ENCODE data around the gene ZNF500. TPM values are rescaled to one million over a fixed set of nuclear protein-coding genes. Genes with fewer than 3 reads are reported as not detected.

The ZNF500 gene
- total RNA-seq: 10 to 100 TPM in 1 of 6 donors, 1 to 10 TPM in 5; 5.5 to 10.0 (median 7.2) TPM
- polyA plus RNA-seq: 10 to 100 TPM in 1 of 2 donors, 1 to 10 TPM in 1; 6.5 to 14.1 TPM

GRCh38 chr16:4766875-4767628 is at the start of gene ZNF500:
ZNF500 (minus strand) TSS chr16:4767162; CDS start chr16:4765978, 1,184 bp downstream.
- TF ChIP-seq, protein P1, sequence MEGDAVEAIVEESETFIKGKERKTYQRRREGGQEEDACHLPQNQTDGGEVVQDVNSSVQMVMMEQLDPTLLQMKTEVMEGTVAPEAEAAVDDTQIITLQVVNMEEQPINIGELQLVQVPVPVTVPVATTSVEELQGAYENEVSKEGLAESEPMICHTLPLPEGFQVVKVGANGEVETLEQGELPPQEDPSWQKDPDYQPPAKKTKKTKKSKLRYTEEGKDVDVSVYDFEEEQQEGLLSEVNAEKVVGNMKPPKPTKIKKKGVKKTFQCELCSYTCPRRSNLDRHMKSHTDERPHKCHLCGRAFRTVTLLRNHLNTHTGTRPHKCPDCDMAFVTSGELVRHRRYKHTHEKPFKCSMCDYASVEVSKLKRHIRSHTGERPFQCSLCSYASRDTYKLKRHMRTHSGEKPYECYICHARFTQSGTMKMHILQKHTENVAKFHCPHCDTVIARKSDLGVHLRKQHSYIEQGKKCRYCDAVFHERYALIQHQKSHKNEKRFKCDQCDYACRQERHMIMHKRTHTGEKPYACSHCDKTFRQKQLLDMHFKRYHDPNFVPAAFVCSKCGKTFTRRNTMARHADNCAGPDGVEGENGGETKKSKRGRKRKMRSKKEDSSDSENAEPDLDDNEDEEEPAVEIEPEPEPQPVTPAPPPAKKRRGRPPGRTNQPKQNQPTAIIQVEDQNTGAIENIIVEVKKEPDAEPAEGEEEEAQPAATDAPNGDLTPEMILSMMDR (IDR thresholded peaks at IDR 0.05): no peak
- 2 to 3% methylated on average over 66 to 72 of the region's 72 CpGs for whole genome bisulfite sequencing, 2 donors
- ATAC-seq: peak; percentile 86 to 95 (median 92)
- Histone ChIP-seq H3K36me3 (peaks cover 0 to 9% (median 0%) of the 10 kb centered on the region in 3 donors), H3K9me3 (no peaks in the 10 kb centered on the region), H3K4me3 (peak within 1 kb of the TSS; percentile 73 to 99 (median 90)), H3K27me3 (no peaks in the 10 kb centered on the region), H3K27ac (peak within 1 kb of the TSS; percentile 72 to 89 (median 82)), H3K4me1 (peaks cover 0 to 18% (median 12%) of the 10 kb centered on the region in 3 donors)
- intact Hi-C loops (cut with DNase I): no loop called here
- FAIRE-seq: no peak
- DNase-seq: peak; percentile 97 to 99 (median 98)

DNA sequence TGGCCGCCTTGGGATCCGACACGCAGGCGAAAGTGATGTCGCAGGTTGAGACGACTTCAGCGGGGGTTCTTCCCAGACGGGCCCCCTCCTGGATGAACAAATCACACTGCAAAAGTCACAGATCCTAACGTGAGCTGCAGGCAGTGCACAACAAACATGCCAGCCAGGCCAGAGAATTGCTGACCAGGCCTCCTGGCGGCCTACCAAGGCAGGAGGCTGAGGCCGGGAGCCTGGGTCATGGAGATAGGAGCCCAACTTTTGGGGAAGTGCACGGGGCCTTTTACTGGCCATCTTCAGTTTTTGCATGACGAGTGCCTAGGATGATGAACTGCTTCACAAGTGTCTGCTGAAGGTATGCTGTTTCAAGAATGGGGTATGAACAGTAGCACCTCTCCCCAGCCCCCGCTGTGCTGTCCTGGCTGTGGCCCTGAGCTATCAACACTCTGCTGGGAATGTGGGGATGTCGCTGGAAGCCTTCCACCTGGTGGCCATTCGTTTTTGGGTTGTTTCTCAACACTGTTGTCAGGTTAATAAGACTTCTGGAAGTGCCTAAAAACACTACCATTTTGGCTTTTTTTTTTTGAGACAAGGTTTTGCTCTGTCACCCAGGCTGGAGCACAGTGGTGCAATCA is 47.7 kb upstream of the ZNF500 start:
- 84 to 86% methylated on average over 16 of the region's 16 CpGs for WGBS, 2 donors

GRCh38 chr16:4814046-4814445 is 47.1 kb upstream of the ZNF500 start:
- no peak overlapping the region for H3K4me3 ChIP-seq
- no peaks in the 10 kb centered on the region for H3K9me3 ChIP-seq
- DNase-seq (no peak), ATAC-seq (no peak), FAIRE-seq (no peak)
- intact Hi-C loops (cut with DNase I): no loop called here
- peaks cover 4 to 56% (median 9%) of the 10 kb centered on the region in 3 donors for H3K36me3 ChIP-seq
- no peak overlapping the region for H3K27ac ChIP-seq
- H3K27me3 ChIP-seq: no peaks in the 10 kb centered on the region
- no peaks in the 10 kb centered on the region for H3K4me1 ChIP-seq
- TF ChIP-seq, protein P1 (IDR thresholded peaks at IDR 0.05): no peak

More for the DNA sequence above, 47.7 kb upstream of the ZNF500 start:
- TF ChIP-seq, protein P1 (IDR thresholded peaks at IDR 0.05): no peak
- no peaks in the 10 kb centered on the region for H3K9me3 ChIP-seq
- no peaks in the 10 kb centered on the region for H3K27me3 ChIP-seq
- no peaks in the 10 kb centered on the region for H3K4me1 ChIP-seq
- no peak overlapping the region for H3K4me3 ChIP-seq
- intact Hi-C loops (cut with DNase I): no loop called here
- ATAC-seq (no peak), DNase-seq (peak in 1 of 6 donors; percentile 33), FAIRE-seq (no peak)
- peaks cover 4 to 57% (median 9%) of the 10 kb centered on the region in 3 donors for H3K36me3 ChIP-seq
- H3K27ac ChIP-seq: no peak overlapping the region

GRCh38 chr16:4813251-4814003 is 46.5 kb upstream of the ZNF500 start:
- no peak overlapping the region for H3K4me3 ChIP-seq
- intact Hi-C loops (cut with DNase I): no loop called here
- TF ChIP-seq, protein P1 (IDR thresholded peaks at IDR 0.05): no peak
- no peak for ATAC-seq
- no peak for FAIRE-seq
- 97% methylated on average over 16 of the region's 16 CpGs for WGBS, 2 donors
- peak in 1 of 6 donors; percentile 52 for DNase-seq
- no peaks in the 10 kb centered on the region for H3K27me3 ChIP-seq
- H3K9me3 ChIP-seq: no peaks in the 10 kb centered on the region
- no peaks in the 10 kb centered on the region for H3K4me1 ChIP-seq
- H3K36me3 ChIP-seq: peaks cover 4 to 56% (median 9%) of the 10 kb centered on the region in 3 donors
- H3K27ac ChIP-seq: no peak overlapping the region
